ENCODE results near the gene TFE3.

TFE3 gene

GRCh38 chrX:49043220-49043986, at the start of gene TFE3:
Gene TFE3 (minus strand): TSS chrX:49043357. CDS start chrX:49043226, 131 bp downstream.
- DNase-seq (ENCODE audit: low read depth): peak; percentile 99

GRCh38 chrX:49089553-49089952, 46.4 kb upstream of the TFE3 start:
- no peak for DNase-seq (ENCODE audit: low read depth)

GRCh38 chrX:49082271-49082871, 39.2 kb upstream of the TFE3 start:
- no peak for DNase-seq (ENCODE audit: low read depth)

- DNase-seq (ENCODE audit: low read depth): peak; percentile 61
Measured at GRCh38 chrX:49079489-49080428, 36.6 kb upstream of the TFE3 start, which contains the start of gene WDR45. Gene WDR45 (minus strand): TSS chrX:49079887. CDS start chrX:49078095, 1,792 bp downstream.

GRCh38 chrX:49077941-49078340, 34.8 kb upstream of the TFE3 start:
- no peak for DNase-seq (ENCODE audit: low read depth)

- no peak for DNase-seq (ENCODE audit: low read depth)
Measured at GRCh38 chrX:49075347-49075746, 32.2 kb upstream of the TFE3 start.

- peak; percentile 88 for DNase-seq (ENCODE audit: low read depth)
Measured at GRCh38 chrX:49073601-49074575, 30.7 kb upstream of the TFE3 start, which contains the start of gene PRAF2. Gene PRAF2 (minus strand): TSS chrX:49074002. CDS start chrX:49073987, 15 bp downstream.

- DNase-seq (ENCODE audit: low read depth): no peak
Measured at GRCh38 chrX:49072712-49073095, 29.5 kb upstream of the TFE3 start.

- DNase-seq (ENCODE audit: low read depth): peak; percentile 77
Measured at GRCh38 chrX:49071877-49072711, 28.9 kb upstream of the TFE3 start.

- no peak for DNase-seq (ENCODE audit: low read depth)
Measured at GRCh38 chrX:49070988-49071387, 27.8 kb upstream of the TFE3 start.

- no peak for DNase-seq (ENCODE audit: low read depth)
Measured at GRCh38 chrX:49069038-49069437, 25.9 kb upstream of the TFE3 start.

GRCh38 chrX:49067285-49068120, 24.3 kb upstream of the TFE3 start:
- DNase-seq (ENCODE audit: low read depth): no peak

GRCh38 chrX:49066690-49067089, 23.5 kb upstream of the TFE3 start:
- no peak for DNase-seq (ENCODE audit: low read depth)

- no peak for DNase-seq (ENCODE audit: low read depth)
Measured at GRCh38 chrX:49066278-49066677, 23.1 kb upstream of the TFE3 start.

GRCh38 chrX:49064735-49065134, 21.6 kb upstream of the TFE3 start:
- no peak for DNase-seq (ENCODE audit: low read depth)

- DNase-seq (ENCODE audit: low read depth): no peak
Measured at GRCh38 chrX:49064303-49064702, 21.1 kb upstream of the TFE3 start.

GRCh38 chrX:49063715-49064114, 20.6 kb upstream of the TFE3 start:
- no peak for DNase-seq (ENCODE audit: low read depth)

GRCh38 chrX:49061916-49062315, 18.8 kb upstream of the TFE3 start:
- no peak for DNase-seq (ENCODE audit: low read depth)

GRCh38 chrX:49061490-49061889, 18.3 kb upstream of the TFE3 start:
- no peak for DNase-seq (ENCODE audit: low read depth)
